ENCODE results near the gene CPOX.

GRCh38 chr3:98599647-98600411 lies 6.4 kb upstream of the CPOX start:
- TF ChIP-seq CTCF (IDR thresholded peaks at IDR 0.05; ENCODE audit: insufficient read depth, low read length, poor library complexity, severe bottlenecking), result no peak
- no peak for TF ChIP-seq EZH2phosphoT487 (conservative IDR thresholded peaks at IDR 0.05; ENCODE audit: low read length)
